ENCODE measurements around the gene ZNF729. TPM values are rescaled to one million over a fixed set of nuclear protein-coding genes. Genes with fewer than 3 reads are reported as not detected.

ZNF729 gene
- total and polyA plus RNA-seq, 9 of the 15 experiments (the other 6 are each of a cell fraction or from before 2014, with no cell fraction given) = not detected

- TF ChIP-seq THAP12 (CRISPR knock-in tag; IDR thresholded peaks at IDR 0.05) (no peak), EWSR1 (IDR thresholded peaks at IDR 0.05; ENCODE audit: borderline replicate concordance, low read depth, partially characterized antibody) (no peak), ETV6 (IDR thresholded peaks at IDR 0.05; ENCODE audit: borderline replicate concordance in 1 of 2, low read depth in 2 of 2, low read length in 1 of 2) (no peak), ETV6 (CRISPR knock-in tag; IDR thresholded peaks at IDR 0.05; ENCODE audit: borderline replicate concordance) (no peak)
These were observed 28.3 kb upstream of the ZNF729 start (continued) for GRCh38 chr19:22257916-22258315.

GRCh38 chr19:22260499-22260898 lies 25.7 kb upstream of the ZNF729 start:
- DNase-seq (ENCODE audit: extremely low read depth in 1 of 4, low spot score in 3 of 4) (no peak), FAIRE-seq (no peak), ATAC-seq (no peak)
- BruUV-seq (replicated peaks) = no TSS peak
- no peak for TF ChIP-seq ZNF717 (CRISPR knock-in tag; IDR thresholded peaks at IDR 0.05)
- TF ChIP-seq NFE2 (IDR thresholded peaks at IDR 0.05; ENCODE audit: low read depth) = peak; percentile 35; the same call in 1 of the 2 replicates
- no peak for TF ChIP-seq FOXM1 (IDR thresholded peaks at IDR 0.05; ENCODE audit: low read depth)
- no peak for TF ChIP-seq FOXM1 (CRISPR knock-in tag; IDR thresholded peaks at IDR 0.05; ENCODE audit: low read depth)
- peak; percentile 29; the same call in 1 of the 2 replicates for TF ChIP-seq MAFF (IDR thresholded peaks at IDR 0.05; ENCODE audit: low read length)
- no peaks in the 10 kb centered on the region for H3K79me2 ChIP-seq (ENCODE audit: control insufficient read depth, insufficient read depth, low read length)
- no peaks in the 10 kb centered on the region for H4K20me1 ChIP-seq (replicated peaks; ENCODE audit: control insufficient read depth, insufficient read depth, low read length)
- H3K9me3 ChIP-seq (replicated peaks; ENCODE audit: control insufficient read depth, insufficient read depth, low read depth, low read length) = no peaks in the 10 kb centered on the region; the same call in 1 of the 2 replicates
- WGBS (ENCODE audit: insufficient coverage, low coverage, missing lambda C conversion rate) = 4% methylated on average over 2 of the region's 2 CpGs
- in situ Hi-C loops (cut with MboI) = no loop called here
- POLR2A ChIA-PET = interaction anchor here (0.7 kb wide), 1 partner anchor 208 kb away, joined by 3 read pairs; no protein-coding TSS in a partner anchor
- intact Hi-C loops (cut with micrococcal nuclease) = no loop called here
- H3K27me3 ChIP-seq (ENCODE audit: control insufficient read depth in 2 of 2, insufficient read depth in 2 of 2, low read length in 2 of 2) = no peaks in the 10 kb centered on the region
- no peaks in the 10 kb centered on the region for H3K4me1 ChIP-seq (replicated peaks in 1 of 2; ENCODE audit: control insufficient read depth in 2 of 2, insufficient read depth in 2 of 2, low read length in 2 of 2)
- H3K4me3 ChIP-seq = no peak overlapping the region
- H2AFZ ChIP-seq (ENCODE audit: low read depth, low read length) = no peak overlapping the region
- no peak overlapping the region for H3K9ac ChIP-seq (ENCODE audit: insufficient read depth in 1 of 2, low read depth in 2 of 2, low read length in 2 of 2)
- no peaks in the 10 kb centered on the region for H3K36me3 ChIP-seq (ENCODE audit: control insufficient read depth, insufficient read depth, low read length)
- CTCF ChIA-PET (ENCODE audit: low intra/inter-chr PET ratio) = no interaction called here
- H3K9me1 ChIP-seq (ENCODE audit: control insufficient read depth, insufficient read depth, low read length) = no peaks in the 10 kb centered on the region
- H3K4me2 ChIP-seq (ENCODE audit: insufficient read depth, low read length) = no peak overlapping the region
- H3K27ac ChIP-seq (ENCODE audit: extremely low read depth, low read depth, low read length) = no peak overlapping the region
